ENCODE measurements around the gene DNAH12. TPM values are rescaled to one million over a fixed set of nuclear protein-coding genes. Genes with fewer than 3 reads are reported as not detected.

DNAH12 gene
- total RNA-seq, 1 experiment from 2014 or later, result 0.45 TPM

DNA sequence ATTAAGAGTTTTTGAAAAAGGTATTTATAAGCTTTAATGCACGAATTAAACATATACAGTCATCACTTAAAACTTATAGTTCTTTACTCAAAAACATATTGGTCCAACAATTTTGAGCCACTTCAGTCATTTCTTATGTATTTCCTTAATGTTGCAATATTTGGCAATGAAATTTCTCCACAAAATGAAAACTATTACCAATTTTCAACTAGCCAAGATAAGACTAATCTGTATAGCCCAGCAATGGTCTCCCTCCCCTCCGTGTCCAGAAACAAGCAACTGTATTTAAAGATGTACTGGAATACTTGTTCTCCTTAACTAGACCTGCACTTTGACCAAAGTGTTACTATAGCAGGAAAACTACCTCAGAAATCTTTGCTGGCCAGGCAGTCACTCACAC is 43.8 kb upstream of the DNAH12 start:
- Mint-ChIP-seq H3K27ac (ENCODE audit: unreplicated experiment) (no peak overlapping the region), H3K27me3 (ENCODE audit: insufficient read depth, unreplicated experiment) (no peaks in the 10 kb centered on the region), H3K4me3 (ENCODE audit: unreplicated experiment) (no peak overlapping the region), H3K36me3 (ENCODE audit: insufficient read depth, unreplicated experiment) (peaks cover 85% of the 10 kb centered on the region), H3K4me1 (ENCODE audit: low read depth, unreplicated experiment) (peaks cover 6% of the 10 kb centered on the region), H3K9me3 (ENCODE audit: unreplicated experiment) (no peaks in the 10 kb centered on the region)
- intact Hi-C loops (cut with micrococcal nuclease; ENCODE audit: unreplicated experiment), result no loop called here
- Histone ChIP-seq H3K4me3 (ENCODE audit: low read depth, low read length) (no peak overlapping the region), H3K4me1 (peaks cover 40% of the 10 kb centered on the region), H3K27me3 (replicated peaks; ENCODE audit: control insufficient read depth, insufficient read depth, low read length) (no peaks in the 10 kb centered on the region), H3K36me3 (ENCODE audit: control insufficient read depth, insufficient read depth, low read length) (no peaks in the 10 kb centered on the region; the same call in 1 of the 2 replicates), H3K9me3 (no peaks in the 10 kb centered on the region)
- TF ChIP-seq, protein P1, sequence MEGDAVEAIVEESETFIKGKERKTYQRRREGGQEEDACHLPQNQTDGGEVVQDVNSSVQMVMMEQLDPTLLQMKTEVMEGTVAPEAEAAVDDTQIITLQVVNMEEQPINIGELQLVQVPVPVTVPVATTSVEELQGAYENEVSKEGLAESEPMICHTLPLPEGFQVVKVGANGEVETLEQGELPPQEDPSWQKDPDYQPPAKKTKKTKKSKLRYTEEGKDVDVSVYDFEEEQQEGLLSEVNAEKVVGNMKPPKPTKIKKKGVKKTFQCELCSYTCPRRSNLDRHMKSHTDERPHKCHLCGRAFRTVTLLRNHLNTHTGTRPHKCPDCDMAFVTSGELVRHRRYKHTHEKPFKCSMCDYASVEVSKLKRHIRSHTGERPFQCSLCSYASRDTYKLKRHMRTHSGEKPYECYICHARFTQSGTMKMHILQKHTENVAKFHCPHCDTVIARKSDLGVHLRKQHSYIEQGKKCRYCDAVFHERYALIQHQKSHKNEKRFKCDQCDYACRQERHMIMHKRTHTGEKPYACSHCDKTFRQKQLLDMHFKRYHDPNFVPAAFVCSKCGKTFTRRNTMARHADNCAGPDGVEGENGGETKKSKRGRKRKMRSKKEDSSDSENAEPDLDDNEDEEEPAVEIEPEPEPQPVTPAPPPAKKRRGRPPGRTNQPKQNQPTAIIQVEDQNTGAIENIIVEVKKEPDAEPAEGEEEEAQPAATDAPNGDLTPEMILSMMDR (IDR thresholded peaks at IDR 0.05; ENCODE audit: insufficient read depth in 1 of 2, low read depth in 1 of 2, low read length in 1 of 2, severe bottlenecking in 1 of 2, unreplicated experiment in 1 of 2), result no peak
- BruUV-seq (replicated peaks), result no TSS peak
- no peak for DNase-seq
- POLR2A ChIA-PET, result no interaction called here
- CTCF ChIA-PET, result no interaction called here

DNA sequence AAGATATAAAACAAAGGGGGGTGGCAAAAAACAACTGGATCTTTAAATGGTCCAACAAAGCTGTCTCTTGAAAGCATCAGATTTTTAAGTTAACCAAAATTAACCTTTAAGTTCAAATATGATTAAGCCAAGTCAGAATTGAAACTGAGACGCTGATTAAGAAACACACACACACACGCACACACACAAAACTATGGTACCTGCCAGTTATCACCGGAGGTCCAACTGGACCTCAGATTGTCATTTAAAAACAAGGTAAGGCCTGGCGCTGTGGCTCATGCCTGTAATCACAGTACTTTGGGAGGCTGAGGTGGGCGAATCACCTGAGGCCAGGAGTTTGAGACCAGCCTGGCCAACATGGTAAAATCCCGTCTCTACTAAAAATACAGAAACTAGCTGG is 42.6 kb upstream of the DNAH12 start:
- Mint-ChIP-seq H3K27me3 (ENCODE audit: insufficient read depth, unreplicated experiment) (no peaks in the 10 kb centered on the region), H3K27ac (ENCODE audit: unreplicated experiment) (no peak overlapping the region), H3K4me3 (ENCODE audit: unreplicated experiment) (no peak overlapping the region), H3K4me1 (ENCODE audit: low read depth, unreplicated experiment) (peaks cover 6% of the 10 kb centered on the region), H3K9me3 (ENCODE audit: unreplicated experiment) (no peaks in the 10 kb centered on the region), H3K36me3 (ENCODE audit: insufficient read depth, unreplicated experiment) (peaks cover 84% of the 10 kb centered on the region)
- Histone ChIP-seq H3K36me3 (ENCODE audit: control insufficient read depth, insufficient read depth, low read length) (no peaks in the 10 kb centered on the region), H3K27me3 (replicated peaks; ENCODE audit: control insufficient read depth, insufficient read depth, low read length) (no peaks in the 10 kb centered on the region), H3K9me3 (no peaks in the 10 kb centered on the region), H3K4me1 (peaks cover 40% of the 10 kb centered on the region), H3K4me3 (ENCODE audit: low read depth, low read length) (no peak overlapping the region)
- CTCF ChIA-PET, result no interaction called here
- POLR2A ChIA-PET, result no interaction called here
- no peak for DNase-seq
- BruUV-seq (replicated peaks), result no TSS peak
- intact Hi-C loops (cut with micrococcal nuclease; ENCODE audit: unreplicated experiment), result no loop called here
- TF ChIP-seq, protein P1 (IDR thresholded peaks at IDR 0.05; ENCODE audit: insufficient read depth in 1 of 2, low read depth in 1 of 2, low read length in 1 of 2, severe bottlenecking in 1 of 2, unreplicated experiment in 1 of 2), result no peak

DNA sequence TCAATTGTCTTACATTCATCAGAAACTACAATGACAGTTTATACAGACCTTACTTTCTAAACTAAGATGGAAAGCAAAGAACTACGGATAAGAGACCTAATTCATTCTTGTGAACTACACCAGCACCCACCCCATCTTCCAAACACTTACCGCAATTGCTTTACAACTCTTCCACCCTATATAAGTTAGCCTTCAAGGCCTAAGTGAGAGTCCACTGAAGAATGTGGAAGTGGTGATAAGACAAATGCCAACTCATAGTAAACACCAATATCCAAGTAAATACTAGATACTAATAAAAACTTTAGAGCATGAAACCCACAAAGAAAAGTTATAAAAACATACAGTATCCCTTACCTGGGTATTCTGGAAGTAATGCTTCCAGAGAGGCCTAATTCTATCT is 39.4 kb upstream of the DNAH12 start:
- no TSS peak for BruUV-seq (replicated peaks)
- Mint-ChIP-seq H3K4me3 (ENCODE audit: unreplicated experiment) (no peak overlapping the region), H3K9me3 (ENCODE audit: unreplicated experiment) (no peaks in the 10 kb centered on the region), H3K4me1 (ENCODE audit: low read depth, unreplicated experiment) (peaks cover 6% of the 10 kb centered on the region), H3K27me3 (ENCODE audit: insufficient read depth, unreplicated experiment) (no peaks in the 10 kb centered on the region), H3K27ac (ENCODE audit: unreplicated experiment) (no peak overlapping the region), H3K36me3 (ENCODE audit: insufficient read depth, unreplicated experiment) (peaks cover 82% of the 10 kb centered on the region)
- peaks cover 45% of the 10 kb centered on the region for H3K4me1 ChIP-seq
- ChIA-PET CTCF (no interaction called here), POLR2A (no interaction called here)
- no peak for DNase-seq
- H3K9me3 ChIP-seq, result no peaks in the 10 kb centered on the region
- no peak overlapping the region for H3K4me3 ChIP-seq (ENCODE audit: low read depth, low read length)
- intact Hi-C loops (cut with micrococcal nuclease; ENCODE audit: unreplicated experiment), result loop anchor here (1.0 kb wide), 1 partner anchor 186 kb away; no protein-coding TSS in a partner anchor
- TF ChIP-seq, protein P1 (IDR thresholded peaks at IDR 0.05; ENCODE audit: insufficient read depth in 1 of 2, low read depth in 1 of 2, low read length in 1 of 2, severe bottlenecking in 1 of 2, unreplicated experiment in 1 of 2), result no peak
- peaks cover 2% of the 10 kb centered on the region; the same call in 1 of the 2 replicates for H3K36me3 ChIP-seq (ENCODE audit: control insufficient read depth, insufficient read depth, low read length)
- H3K27me3 ChIP-seq (replicated peaks; ENCODE audit: control insufficient read depth, insufficient read depth, low read length), result no peaks in the 10 kb centered on the region

All from Caco-2 (cell line).